ENCODE data around the gene SH3GLB2. TPM values are rescaled to one million over a fixed set of nuclear protein-coding genes. Genes with fewer than 3 reads are reported as not detected.

Gene SH3GLB2
- total and polyA plus RNA-seq, 12 donors = 25.2 to 51.3 (median 33.5) TPM

DNA sequence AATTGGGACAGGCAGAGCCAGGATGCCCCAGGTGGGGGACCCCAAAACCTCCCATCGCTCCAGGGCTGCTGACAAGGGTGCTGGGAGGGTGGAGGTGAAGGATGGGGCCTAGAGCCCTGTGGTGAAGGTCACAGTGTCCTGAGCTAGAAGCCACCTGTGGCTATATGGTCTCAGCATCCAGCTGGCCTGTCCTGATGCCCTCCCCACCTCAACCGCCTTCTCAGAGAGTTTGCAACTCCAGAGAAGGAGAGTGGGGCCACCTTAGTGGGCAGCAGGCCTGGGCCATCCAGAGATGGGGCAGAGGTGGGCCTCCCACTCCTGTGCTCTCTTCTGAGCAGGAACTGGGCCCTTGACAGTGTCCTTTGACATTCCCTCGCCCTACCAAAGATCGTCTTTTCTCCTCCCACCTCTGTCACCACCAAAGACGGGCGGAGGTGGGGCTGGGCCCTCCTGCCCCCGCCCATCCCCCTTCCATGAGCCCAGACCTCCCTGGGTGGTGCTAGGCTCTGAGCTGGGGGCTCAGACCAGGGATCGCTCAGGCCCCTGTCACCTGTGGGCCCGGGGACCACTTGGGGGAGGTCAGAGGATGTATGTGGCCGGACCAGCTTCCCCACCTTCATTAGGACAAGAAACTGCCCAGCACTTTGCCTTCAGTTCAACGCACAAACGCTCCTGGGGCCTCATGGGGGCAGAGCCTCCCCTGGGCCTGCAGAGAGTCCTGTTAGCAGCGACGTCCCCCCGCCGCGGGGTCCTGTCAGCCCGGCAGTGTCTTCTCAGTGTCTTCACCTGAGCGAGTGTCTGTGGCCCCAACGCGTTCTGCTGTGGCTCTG lies 42.8 kb upstream of the SH3GLB2 start:
- DNase-seq (no peak), ATAC-seq (no peak)
- 70 to 81% methylated on average over 21 of the region's 21 CpGs for WGBS, 2 donors
- intact Hi-C loops (cut with DNase I) = no loop called here
- no peak overlapping the region for H3K4me3 ChIP-seq
- H3K9me3 ChIP-seq = no peaks in the 10 kb centered on the region
- H3K36me3 ChIP-seq = peaks cover 0 to 52% (median 12%) of the 10 kb centered on the region in 9 donors
- TF ChIP-seq, protein P1, sequence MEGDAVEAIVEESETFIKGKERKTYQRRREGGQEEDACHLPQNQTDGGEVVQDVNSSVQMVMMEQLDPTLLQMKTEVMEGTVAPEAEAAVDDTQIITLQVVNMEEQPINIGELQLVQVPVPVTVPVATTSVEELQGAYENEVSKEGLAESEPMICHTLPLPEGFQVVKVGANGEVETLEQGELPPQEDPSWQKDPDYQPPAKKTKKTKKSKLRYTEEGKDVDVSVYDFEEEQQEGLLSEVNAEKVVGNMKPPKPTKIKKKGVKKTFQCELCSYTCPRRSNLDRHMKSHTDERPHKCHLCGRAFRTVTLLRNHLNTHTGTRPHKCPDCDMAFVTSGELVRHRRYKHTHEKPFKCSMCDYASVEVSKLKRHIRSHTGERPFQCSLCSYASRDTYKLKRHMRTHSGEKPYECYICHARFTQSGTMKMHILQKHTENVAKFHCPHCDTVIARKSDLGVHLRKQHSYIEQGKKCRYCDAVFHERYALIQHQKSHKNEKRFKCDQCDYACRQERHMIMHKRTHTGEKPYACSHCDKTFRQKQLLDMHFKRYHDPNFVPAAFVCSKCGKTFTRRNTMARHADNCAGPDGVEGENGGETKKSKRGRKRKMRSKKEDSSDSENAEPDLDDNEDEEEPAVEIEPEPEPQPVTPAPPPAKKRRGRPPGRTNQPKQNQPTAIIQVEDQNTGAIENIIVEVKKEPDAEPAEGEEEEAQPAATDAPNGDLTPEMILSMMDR (IDR thresholded peaks at IDR 0.05) = no peak
- no peaks in the 10 kb centered on the region for H3K27me3 ChIP-seq
- peak overlapping the region in 3 of 10 donors; percentile 38 to 89 (median 88) for H3K27ac ChIP-seq
- H3K4me1 ChIP-seq = peaks cover 0 to 23% (median 14%) of the 10 kb centered on the region in 9 donors

DNA sequence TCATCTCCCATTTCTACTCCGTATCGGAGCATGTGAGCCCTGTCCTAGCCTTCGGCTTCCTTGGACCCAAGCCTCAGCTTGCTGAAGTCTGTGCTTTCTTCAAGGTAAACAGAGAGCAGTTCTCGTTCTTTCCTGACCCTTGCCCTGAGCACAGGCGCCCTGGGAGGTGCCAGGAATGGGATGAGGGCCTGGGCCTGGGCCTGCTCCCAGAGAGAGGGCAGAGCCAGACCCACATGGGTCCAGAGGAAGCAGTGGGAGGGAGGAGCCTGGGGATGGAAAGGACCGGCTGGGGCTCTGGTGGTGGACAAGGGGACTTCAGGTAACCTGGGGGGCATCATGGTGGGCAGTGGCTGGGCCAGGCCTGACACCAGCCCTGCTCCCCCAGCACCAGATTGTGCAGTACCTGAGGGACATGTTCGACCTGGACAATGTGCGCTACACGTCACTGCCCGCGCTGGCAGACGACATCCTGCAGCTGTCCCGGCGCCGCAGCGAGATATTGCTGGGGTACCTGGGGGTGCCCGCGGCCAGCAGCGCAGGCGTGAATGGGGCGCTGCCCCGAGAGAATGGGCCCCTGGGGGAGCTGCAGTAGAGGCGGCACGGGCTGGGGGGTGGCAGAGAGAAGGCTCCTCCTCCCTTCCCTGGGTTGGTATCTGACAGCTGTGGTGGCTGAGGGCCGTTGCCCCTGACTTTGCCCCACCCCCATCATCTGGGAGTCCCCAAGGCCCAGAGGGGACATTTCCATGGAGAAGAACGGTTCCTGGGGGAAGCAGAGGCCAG lies 41.9 kb upstream of the SH3GLB2 start:
- H3K4me1 ChIP-seq = peaks cover 0 to 23% (median 14%) of the 10 kb centered on the region in 9 donors
- TF ChIP-seq, protein P1 (IDR thresholded peaks at IDR 0.05) = peak in 1 of 9 donors; percentile 1
- 84 to 87% methylated on average over 25 to 26 of the region's 26 CpGs for WGBS, 2 donors
- H3K27ac ChIP-seq = peak overlapping the region in 9 of 10 donors; percentile 38 to 94 (median 88)
- intact Hi-C loops (cut with DNase I) = no loop called here
- H3K9me3 ChIP-seq = no peaks in the 10 kb centered on the region
- H3K27me3 ChIP-seq = no peaks in the 10 kb centered on the region
- DNase-seq (no peak), ATAC-seq (peak in 7 of 8 donors; percentile 4 to 36 (median 10))
- H3K4me3 ChIP-seq = no peak overlapping the region
- peaks cover 0 to 61% (median 19%) of the 10 kb centered on the region in 9 donors for H3K36me3 ChIP-seq

DNA sequence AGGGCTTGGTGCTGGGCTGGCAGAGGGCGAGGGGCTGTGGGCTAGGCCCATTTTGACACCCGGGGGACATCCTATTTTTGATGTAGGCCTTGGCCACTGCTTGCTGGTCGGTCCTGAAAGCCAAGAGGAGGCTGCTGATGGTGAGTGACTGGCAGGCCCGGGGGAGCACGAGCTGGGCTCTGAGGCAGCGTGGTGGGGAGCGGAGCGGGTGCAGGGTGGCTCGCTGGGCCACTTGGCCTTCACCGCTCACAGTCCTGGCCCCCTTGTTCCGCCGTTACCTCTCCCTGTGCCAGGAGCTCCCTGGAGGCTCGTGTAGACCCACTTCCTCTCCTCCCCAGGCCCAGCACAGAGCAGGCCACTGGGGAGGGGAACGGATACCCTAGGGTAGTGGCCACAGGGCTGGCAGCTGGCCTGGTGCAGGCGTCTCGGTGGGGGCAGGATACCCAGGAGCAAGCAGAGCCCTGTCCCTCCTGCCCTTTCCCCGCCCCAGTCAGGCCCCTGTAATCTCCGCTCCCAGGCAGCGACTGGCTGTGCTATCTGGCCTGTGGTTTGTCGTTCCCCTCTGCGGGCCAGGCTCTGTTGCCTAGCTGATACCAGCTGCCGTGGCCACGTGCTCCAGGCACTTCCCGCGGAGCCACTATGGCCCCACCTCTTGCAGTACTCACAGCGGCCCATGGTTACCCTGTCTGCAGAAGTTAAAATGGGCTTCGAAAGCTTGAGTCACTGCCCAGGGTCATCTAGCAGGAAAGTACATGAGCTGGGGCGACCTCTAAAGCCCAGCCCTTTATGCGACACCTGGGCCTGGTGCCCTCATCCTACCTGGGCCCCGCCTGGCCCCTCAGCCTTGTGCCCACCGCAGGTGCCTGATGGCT lies 41.1 kb upstream of the SH3GLB2 start:
- Histone ChIP-seq H3K27me3 (no peaks in the 10 kb centered on the region), H3K27ac (peak overlapping the region; percentile 57 to 94 (median 86)), H3K4me1 (peaks cover 0 to 23% (median 14%) of the 10 kb centered on the region in 9 donors), H3K36me3 (peaks cover 0 to 69% (median 26%) of the 10 kb centered on the region in 9 donors), H3K9me3 (no peaks in the 10 kb centered on the region), H3K4me3 (peak overlapping the region in 3 of 10 donors; percentile 21 to 25 (median 22))
- DNase-seq (peak; percentile 77 to 83), ATAC-seq (peak; percentile 90 to 96 (median 94))
- TF ChIP-seq, protein P1 (IDR thresholded peaks at IDR 0.05) = peak in 1 of 9 donors; percentile 17
- intact Hi-C loops (cut with DNase I) = no loop called here
- WGBS, 2 donors = 48 to 59% methylated on average over 31 of the region's 31 CpGs

Data from heart right ventricle (tissue), 16 donors.